Tibial artery (tissue), 4 donors: Measurements from ENCODE around the gene GRID2IP.

ENCODE experiments used
- DNase-seq, 2 donors: peaks; one replicate each; pipeline ENCODE4 v3.0.0-alpha.2; 2019
- H3K27ac ChIP-seq, 2 donors: fragments of 200-600 bp; sonication (generic) in 1 of 2; 1 replicate in 1 of 2; 2 replicates in 1 of 2; pipeline ENCODE4 v1.5.1; 2018 to 2019; ENCODE audit warnings: mild to moderate bottlenecking in 1 of 2
- H3K27me3 ChIP-seq, 2 donors: fragments of 200-600 bp; sonication (generic) in 1 of 2; one replicate each; pipeline versions ENCODE4 v1.5.1 to v1.6.0; 2016 to 2019
- H3K36me3 ChIP-seq, 3 donors: fragments of 200-600 bp; sonication (generic) in 2 of 3; one replicate each; pipeline ENCODE4 v1.5.1; 2016 to 2019; ENCODE audit warnings: mild to moderate bottlenecking in 2 of 3
- H3K4me1 ChIP-seq, 4 donors: fragments of 200-600 bp; sonication (generic) in 2 of 4; 1 replicate in 3 of 4; 2 replicates in 1 of 4; pipeline ENCODE4 v1.5.1; 2016 to 2019
- H3K4me3 ChIP-seq, 2 donors: fragments of 200-600 bp; sonication (generic) in 1 of 2; 1 replicate in 1 of 2; 2 replicates in 1 of 2; pipeline ENCODE4 v1.5.1; 2018 to 2019; ENCODE audit warnings: mild to moderate bottlenecking in 2 of 2
- H3K9me3 ChIP-seq, 3 donors: fragments of 200-600 bp; sonication (generic) in 1 of 3; one replicate each; pipeline ENCODE4 v1.5.1; 2016 to 2019
- intact Hi-C: fragments of 100-400 bp; cut with DNase I; formaldehyde crosslinking; loops from one replicate; pipeline ENCODE4 v1.15.0; 2023; ENCODE audit warnings: low total_unique reads
- TF ChIP-seq, protein P1 (sequence below), 2 experiments: fragments of 200-600 bp in 1 of 2; fragments of 450-650 bp in 1 of 2; IDR thresholded peaks; one replicate each; pipeline ENCODE4 v1.5.1; 2017 to 2019; ENCODE audit warnings: antibody characterized with exemption in 2 of 2, mild to moderate bottlenecking in 1 of 2, moderate library complexity in 1 of 2

GRID2IP gene

DNA sequence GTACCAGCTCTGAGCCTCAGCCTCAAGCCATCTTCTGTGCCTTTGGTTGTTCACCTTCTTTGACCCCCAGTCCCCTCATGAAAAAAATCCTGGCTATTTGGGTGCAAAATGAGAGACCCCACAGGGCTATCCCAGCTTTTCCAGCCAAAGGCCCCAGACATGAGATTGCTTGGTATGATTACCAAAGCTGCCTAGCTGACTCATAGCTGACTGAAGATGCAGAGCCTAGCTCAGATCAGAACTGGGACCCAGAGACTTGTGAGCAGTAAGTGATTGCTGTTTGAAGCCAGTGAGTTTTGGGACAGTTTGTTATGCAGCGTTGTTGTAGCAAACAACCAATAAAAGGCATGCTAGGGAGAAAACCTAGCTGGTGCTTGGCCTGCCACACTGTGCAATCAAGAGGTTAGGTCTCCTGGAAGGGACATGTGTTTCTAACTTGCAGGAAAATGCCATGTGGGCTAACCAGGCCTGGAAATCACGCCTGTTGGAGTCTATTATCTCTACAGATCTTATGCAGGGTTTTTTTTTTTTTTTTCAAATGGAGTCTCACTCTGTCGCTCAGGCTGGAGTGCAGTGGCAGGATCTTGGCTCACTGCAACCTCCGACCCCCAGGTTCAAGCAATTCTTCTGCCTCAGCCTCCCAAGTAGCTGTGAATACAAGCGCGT lies 55.5 kb downstream of the GRID2IP start:
- Histone ChIP-seq H3K4me1 (no peaks in the 10 kb centered on the region), H3K27me3 (no peaks in the 10 kb centered on the region)
- DNase-seq = no peak

DNA sequence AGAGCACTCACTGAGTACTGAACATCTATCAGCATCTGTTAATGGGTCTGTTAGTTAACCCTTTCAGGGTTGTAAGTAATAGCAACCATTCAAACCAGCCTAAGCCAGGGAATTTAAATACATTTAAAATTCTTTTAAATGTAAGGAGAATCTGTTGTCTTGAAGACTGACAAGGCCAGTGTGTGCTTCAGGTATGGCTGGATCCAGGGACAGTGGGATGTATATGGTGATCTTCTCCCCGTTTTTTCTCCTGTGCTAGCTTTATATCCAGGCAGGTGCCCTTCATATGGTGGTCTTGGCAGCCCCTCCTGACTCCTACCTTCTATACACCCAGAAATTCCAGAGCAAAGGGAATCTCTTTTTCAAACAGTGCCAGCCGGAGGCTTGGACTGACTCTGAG lies 56.9 kb downstream of the GRID2IP start:
- no peak overlapping the region for H3K4me3 ChIP-seq
- H3K27me3 ChIP-seq = no peaks in the 10 kb centered on the region
- no peak overlapping the region for H3K27ac ChIP-seq
- intact Hi-C loops = no loop called here
- peaks cover 0 to 5% (median 0%) of the 10 kb centered on the region in 3 donors for H3K9me3 ChIP-seq
- TF ChIP-seq, protein P1, sequence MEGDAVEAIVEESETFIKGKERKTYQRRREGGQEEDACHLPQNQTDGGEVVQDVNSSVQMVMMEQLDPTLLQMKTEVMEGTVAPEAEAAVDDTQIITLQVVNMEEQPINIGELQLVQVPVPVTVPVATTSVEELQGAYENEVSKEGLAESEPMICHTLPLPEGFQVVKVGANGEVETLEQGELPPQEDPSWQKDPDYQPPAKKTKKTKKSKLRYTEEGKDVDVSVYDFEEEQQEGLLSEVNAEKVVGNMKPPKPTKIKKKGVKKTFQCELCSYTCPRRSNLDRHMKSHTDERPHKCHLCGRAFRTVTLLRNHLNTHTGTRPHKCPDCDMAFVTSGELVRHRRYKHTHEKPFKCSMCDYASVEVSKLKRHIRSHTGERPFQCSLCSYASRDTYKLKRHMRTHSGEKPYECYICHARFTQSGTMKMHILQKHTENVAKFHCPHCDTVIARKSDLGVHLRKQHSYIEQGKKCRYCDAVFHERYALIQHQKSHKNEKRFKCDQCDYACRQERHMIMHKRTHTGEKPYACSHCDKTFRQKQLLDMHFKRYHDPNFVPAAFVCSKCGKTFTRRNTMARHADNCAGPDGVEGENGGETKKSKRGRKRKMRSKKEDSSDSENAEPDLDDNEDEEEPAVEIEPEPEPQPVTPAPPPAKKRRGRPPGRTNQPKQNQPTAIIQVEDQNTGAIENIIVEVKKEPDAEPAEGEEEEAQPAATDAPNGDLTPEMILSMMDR (IDR thresholded peaks at IDR 0.05) = no peak
- DNase-seq = no peak
- no peaks in the 10 kb centered on the region for H3K36me3 ChIP-seq
- no peaks in the 10 kb centered on the region for H3K4me1 ChIP-seq

More for the DNA sequence above, 55.5 kb downstream of the GRID2IP start:
- no peaks in the 10 kb centered on the region for H3K9me3 ChIP-seq
- no peaks in the 10 kb centered on the region for H3K36me3 ChIP-seq
- TF ChIP-seq, protein P1 (IDR thresholded peaks at IDR 0.05) = no peak
- no peak overlapping the region for H3K27ac ChIP-seq
- intact Hi-C loops = no loop called here
- no peak overlapping the region for H3K4me3 ChIP-seq

DNA sequence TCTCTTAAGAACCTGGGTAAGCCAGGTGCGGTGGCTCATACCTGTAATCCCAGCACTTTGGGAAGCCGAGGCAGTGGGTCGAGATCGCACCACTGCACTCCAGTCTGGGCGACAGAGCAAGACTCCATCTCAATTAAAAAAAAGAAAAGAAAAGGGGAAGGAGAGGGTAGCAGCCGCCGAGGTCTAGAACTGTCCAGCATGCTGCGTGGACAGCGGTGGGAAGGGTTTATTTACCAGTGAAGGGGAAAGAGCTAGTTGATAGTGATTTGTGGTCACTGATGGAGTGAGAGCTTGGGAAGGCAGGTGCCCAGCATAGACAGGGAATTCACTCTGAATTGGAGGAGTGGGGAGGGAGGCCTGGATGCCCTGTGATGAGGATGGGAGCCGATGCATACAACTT lies 60.1 kb downstream of the GRID2IP start:
- H3K4me3 ChIP-seq = no peak overlapping the region
- no peaks in the 10 kb centered on the region for H3K27me3 ChIP-seq
- DNase-seq = no peak
- no peak overlapping the region for H3K27ac ChIP-seq
- no peaks in the 10 kb centered on the region for H3K36me3 ChIP-seq
- H3K4me1 ChIP-seq = no peaks in the 10 kb centered on the region
- intact Hi-C loops = no loop called here
- TF ChIP-seq, protein P1 (IDR thresholded peaks at IDR 0.05) = no peak
- H3K9me3 ChIP-seq = peaks cover 0 to 5% (median 0%) of the 10 kb centered on the region in 3 donors

DNA sequence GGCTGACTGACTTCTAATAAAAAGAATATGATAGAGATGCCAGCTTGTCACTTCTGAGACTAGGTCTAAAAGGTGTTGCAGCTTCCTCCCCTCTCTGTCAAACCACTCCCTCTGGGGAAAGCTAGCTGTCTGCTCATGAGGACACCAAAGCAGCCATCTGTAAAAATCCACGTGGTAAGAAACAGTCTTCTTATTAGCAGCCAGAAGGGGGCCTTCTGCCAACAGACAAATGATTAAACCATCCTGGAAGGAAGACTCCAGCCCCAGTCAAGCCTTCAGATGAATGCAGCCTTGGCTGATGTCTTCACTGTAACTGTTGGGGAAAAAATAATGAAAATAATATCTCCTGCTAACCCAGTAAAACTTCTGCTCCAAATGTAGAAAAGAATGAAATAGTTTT lies 61.6 kb downstream of the GRID2IP start:
- intact Hi-C loops = no loop called here
- Histone ChIP-seq H3K36me3 (no peaks in the 10 kb centered on the region), H3K9me3 (peaks cover 0 to 5% (median 0%) of the 10 kb centered on the region in 3 donors), H3K4me1 (peaks cover 0 to 3% (median under 1%) of the 10 kb centered on the region in 4 donors), H3K27ac (no peak overlapping the region), H3K27me3 (no peaks in the 10 kb centered on the region), H3K4me3 (no peak overlapping the region)
- TF ChIP-seq, protein P1 (IDR thresholded peaks at IDR 0.05) = no peak
- no peak for DNase-seq

DNA sequence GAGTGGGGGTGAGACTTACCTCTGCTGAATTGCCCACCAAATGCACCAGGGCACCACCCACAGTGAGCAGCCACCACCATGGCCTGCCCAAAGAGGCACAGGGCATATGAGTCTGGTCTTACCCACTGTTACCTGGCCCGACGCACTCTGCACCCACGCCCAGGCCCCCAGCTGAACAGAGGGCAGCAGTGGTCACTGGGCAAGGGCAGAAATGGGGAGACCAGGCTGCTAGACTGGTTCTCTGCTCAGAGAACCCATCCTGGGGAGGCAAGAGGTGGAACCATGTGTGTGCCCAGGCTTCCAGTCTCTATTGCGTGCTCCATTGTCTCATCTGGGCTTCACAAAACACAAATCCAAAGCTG lies 64.1 kb downstream of the GRID2IP start:
- no peak overlapping the region for H3K27ac ChIP-seq
- H3K27me3 ChIP-seq = no peaks in the 10 kb centered on the region
- H3K4me3 ChIP-seq = no peak overlapping the region
- H3K36me3 ChIP-seq = no peaks in the 10 kb centered on the region
- H3K4me1 ChIP-seq = peaks cover 0 to 15% (median 9%) of the 10 kb centered on the region in 4 donors
- no peak for DNase-seq
- intact Hi-C loops = no loop called here
- TF ChIP-seq, protein P1 (IDR thresholded peaks at IDR 0.05) = no peak
- peaks cover 0 to 5% (median 0%) of the 10 kb centered on the region in 3 donors for H3K9me3 ChIP-seq
